ENCODE results near the gene ACACA.

Gene ACACA

GRCh38 chr17:37056622-37057021 lies 350.0 kb downstream of the ACACA start:
- H2AFZ ChIP-seq = no peak overlapping the region
- no peak overlapping the region for H3K4me2 ChIP-seq (ENCODE audit: low read length)
- H3K9me3 ChIP-seq (ENCODE audit: control insufficient read depth, low read length) = no peaks in the 10 kb centered on the region
- H3K4me1 ChIP-seq = no peaks in the 10 kb centered on the region
- no peaks in the 10 kb centered on the region for H3K79me2 ChIP-seq
- TF ChIP-seq CTCF (IDR thresholded peaks at IDR 0.05) = no peak
- no peak overlapping the region for H3K27ac ChIP-seq
- H3K9ac ChIP-seq = no peak overlapping the region
- no peaks in the 10 kb centered on the region for H3K27me3 ChIP-seq (ENCODE audit: control insufficient read depth, insufficient read depth, low read length)
- no peak overlapping the region for H3K4me3 ChIP-seq (ENCODE audit: low read depth, low read length)
- H3K36me3 ChIP-seq (ENCODE audit: control insufficient read depth, insufficient read depth, low read length) = no peaks in the 10 kb centered on the region

- Histone ChIP-seq H3K27ac (no peak overlapping the region), H3K9ac (no peak overlapping the region), H3K9me3 (ENCODE audit: control insufficient read depth, low read length) (no peaks in the 10 kb centered on the region), H3K79me2 (no peaks in the 10 kb centered on the region), H3K4me1 (no peaks in the 10 kb centered on the region), H3K4me3 (ENCODE audit: low read depth, low read length) (no peak overlapping the region), H3K4me2 (ENCODE audit: low read length) (no peak overlapping the region), H2AFZ (no peak overlapping the region), H3K27me3 (ENCODE audit: control insufficient read depth, insufficient read depth, low read length) (no peaks in the 10 kb centered on the region), H3K36me3 (ENCODE audit: control insufficient read depth, insufficient read depth, low read length) (no peaks in the 10 kb centered on the region)
- TF ChIP-seq CTCF (IDR thresholded peaks at IDR 0.05) = no peak
Measured at GRCh38 chr17:37054894-37055293, 351.7 kb downstream of the ACACA start.

GRCh38 chr17:37052450-37052849 lies 354.2 kb downstream of the ACACA start:
- H3K4me1 ChIP-seq = peaks cover 1% of the 10 kb centered on the region
- no peak overlapping the region for H3K4me2 ChIP-seq (ENCODE audit: low read length)
- no peak overlapping the region for H3K9ac ChIP-seq
- H3K9me3 ChIP-seq (ENCODE audit: control insufficient read depth, low read length) = no peaks in the 10 kb centered on the region
- H2AFZ ChIP-seq = no peak overlapping the region
- no peak for TF ChIP-seq CTCF (IDR thresholded peaks at IDR 0.05)
- H3K27ac ChIP-seq = no peak overlapping the region
- no peaks in the 10 kb centered on the region for H3K27me3 ChIP-seq (ENCODE audit: control insufficient read depth, insufficient read depth, low read length)
- no peaks in the 10 kb centered on the region for H3K36me3 ChIP-seq (ENCODE audit: control insufficient read depth, insufficient read depth, low read length)
- H3K79me2 ChIP-seq = peaks cover 4% of the 10 kb centered on the region
- no peak overlapping the region for H3K4me3 ChIP-seq (ENCODE audit: low read depth, low read length)

- Histone ChIP-seq H2AFZ (no peak overlapping the region), H3K4me2 (ENCODE audit: low read length) (no peak overlapping the region), H3K9me3 (ENCODE audit: control insufficient read depth, low read length) (no peaks in the 10 kb centered on the region), H3K27me3 (ENCODE audit: control insufficient read depth, insufficient read depth, low read length) (no peaks in the 10 kb centered on the region), H3K27ac (no peak overlapping the region), H3K4me1 (peaks cover 2% of the 10 kb centered on the region), H3K4me3 (ENCODE audit: low read depth, low read length) (no peak overlapping the region), H3K9ac (no peak overlapping the region), H3K79me2 (peaks cover 4% of the 10 kb centered on the region), H3K36me3 (ENCODE audit: control insufficient read depth, insufficient read depth, low read length) (no peaks in the 10 kb centered on the region)
- no peak for TF ChIP-seq CTCF (IDR thresholded peaks at IDR 0.05)
Measured at GRCh38 chr17:37051833-37052232, 354.8 kb downstream of the ACACA start.

GRCh38 chr17:37051381-37051780 lies 355.3 kb downstream of the ACACA start:
- no peak overlapping the region for H3K27ac ChIP-seq
- no peak overlapping the region for H3K4me3 ChIP-seq (ENCODE audit: low read depth, low read length)
- no peaks in the 10 kb centered on the region for H3K9me3 ChIP-seq (ENCODE audit: control insufficient read depth, low read length)
- H3K79me2 ChIP-seq = peaks cover 4% of the 10 kb centered on the region
- no peak overlapping the region for H3K4me2 ChIP-seq (ENCODE audit: low read length)
- H3K36me3 ChIP-seq (ENCODE audit: control insufficient read depth, insufficient read depth, low read length) = no peaks in the 10 kb centered on the region
- no peak overlapping the region for H2AFZ ChIP-seq
- peaks cover 2% of the 10 kb centered on the region for H3K4me1 ChIP-seq
- no peak overlapping the region for H3K9ac ChIP-seq
- TF ChIP-seq CTCF (IDR thresholded peaks at IDR 0.05) = no peak
- no peaks in the 10 kb centered on the region for H3K27me3 ChIP-seq (ENCODE audit: control insufficient read depth, insufficient read depth, low read length)
